Right ventricle myocardium superior (tissue), 1 donor: ENCODE data around the gene NEK6. TPM values are rescaled to one million over a fixed set of nuclear protein-coding genes. Genes with fewer than 3 reads are reported as not detected.

Source experiments
- ATAC-seq: fragments of 200-7000 bp; cut with Tn5 transposase; one replicate; pipeline ENCODE4 v1.9.1; 2020; ENCODE audit warnings: mild to moderate bottlenecking; ENCODE audit not compliant: poor library complexity
- DNase-seq: peaks from one replicate; pipeline ENCODE4 v3.0.0-alpha.2; 2020
- intact Hi-C: fragments of 100-400 bp; cut with DNase I; formaldehyde crosslinking; loops from one replicate; pipeline ENCODE4 v1.11.2; 2022
- total RNA-seq: library from RNA; stranded (reverse); fragmentation: NEBNext Ultra II Directional; extraction: Animal tissue kit (Norgen Biotek cat#: 25700); gene quantifications from one replicate; pipeline ENCODE4 v1.2.1, GENCODE V29; 2021
- donor health status: DM: no; HTN: yes; CAD: no; lungs with severe emphysema.

Gene NEK6
- total RNA-seq, 1 donor from 2014 or later: 10.3 TPM

DNA sequence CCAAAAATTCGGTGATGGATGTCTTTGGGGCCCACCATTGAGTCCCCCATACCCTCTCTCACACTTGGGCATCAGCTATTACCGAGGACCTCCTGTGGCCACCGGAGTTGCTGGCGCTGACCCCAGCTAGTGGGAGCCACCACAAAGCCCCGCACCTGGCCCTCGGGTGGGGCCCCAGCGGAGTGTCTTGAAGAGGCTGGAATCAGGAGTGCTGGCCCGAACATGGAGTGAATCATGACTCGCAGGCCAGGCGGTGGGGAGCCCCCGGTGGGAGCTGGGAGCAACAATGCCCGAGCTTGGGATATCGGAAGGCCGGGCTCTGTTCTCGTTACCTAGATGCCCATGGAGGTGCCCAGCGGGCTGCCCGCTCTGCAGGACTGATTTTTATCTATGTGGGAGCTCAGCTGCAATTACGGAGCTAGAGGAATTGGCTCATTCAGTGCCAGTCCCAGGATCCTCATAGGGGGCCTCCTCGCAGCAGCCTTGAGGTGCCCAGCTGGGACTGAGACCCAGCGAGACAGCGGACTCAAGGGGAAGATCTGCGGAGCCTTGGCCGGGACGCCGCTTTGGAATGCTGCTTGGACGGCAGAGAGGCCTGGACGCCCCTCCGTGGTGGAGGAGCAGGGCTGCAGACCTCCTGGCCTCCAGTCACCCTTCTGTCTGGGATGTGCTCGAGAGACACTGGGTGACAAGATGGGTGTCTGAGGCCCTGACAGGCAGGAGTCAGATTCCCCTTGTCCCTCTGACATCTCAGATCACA is 86.7 kb downstream of the NEK6 start:
- intact Hi-C loops: no loop called here

GRCh38 chr9:124345063-124345462 is 87.3 kb downstream of the NEK6 start:
- intact Hi-C loops: no loop called here
- peak; percentile 20 for DNase-seq
- no peak for ATAC-seq

More for the DNA sequence above, 86.7 kb downstream of the NEK6 start:
- ATAC-seq (no peak), DNase-seq (peak; percentile 38)

- ATAC-seq: no peak
- intact Hi-C loops: no loop called here
- peak; percentile 37 for DNase-seq
Observed at GRCh38 chr9:124345751-124346281, 88.1 kb downstream of the NEK6 start.

- no peak for ATAC-seq
- intact Hi-C loops: no loop called here
- DNase-seq: peak; percentile 30
Observed at GRCh38 chr9:124346347-124347163, 88.8 kb downstream of the NEK6 start.

- ATAC-seq (no peak), DNase-seq (peak; percentile 30)
- intact Hi-C loops: no loop called here
Observed at GRCh38 chr9:124347206-124347967, 89.6 kb downstream of the NEK6 start.

GRCh38 chr9:124347968-124348358 is 90.2 kb downstream of the NEK6 start:
- DNase-seq (peak; percentile 37), ATAC-seq (no peak)
- intact Hi-C loops: no loop called here

DNA sequence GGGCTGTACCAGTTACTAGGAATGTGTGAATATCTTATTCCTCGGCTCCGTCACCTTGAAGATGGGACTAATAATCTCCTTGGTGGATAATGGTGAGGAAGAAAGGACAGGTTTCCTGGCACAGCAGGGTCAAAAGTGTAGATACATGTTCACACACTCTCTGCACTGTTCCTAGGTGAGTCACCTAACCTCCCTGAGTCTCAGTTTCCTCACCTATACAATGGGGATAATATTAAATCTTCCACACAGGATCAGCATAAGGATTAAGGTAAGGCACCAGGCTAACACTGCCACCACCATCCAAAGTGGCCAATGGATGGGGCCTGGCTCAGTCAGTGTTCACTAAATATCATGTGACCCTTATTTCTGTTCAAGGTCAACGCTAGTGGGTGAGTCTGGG is 90.6 kb downstream of the NEK6 start:
- intact Hi-C loops: no loop called here
- no peak for DNase-seq
- no peak for ATAC-seq

DNA sequence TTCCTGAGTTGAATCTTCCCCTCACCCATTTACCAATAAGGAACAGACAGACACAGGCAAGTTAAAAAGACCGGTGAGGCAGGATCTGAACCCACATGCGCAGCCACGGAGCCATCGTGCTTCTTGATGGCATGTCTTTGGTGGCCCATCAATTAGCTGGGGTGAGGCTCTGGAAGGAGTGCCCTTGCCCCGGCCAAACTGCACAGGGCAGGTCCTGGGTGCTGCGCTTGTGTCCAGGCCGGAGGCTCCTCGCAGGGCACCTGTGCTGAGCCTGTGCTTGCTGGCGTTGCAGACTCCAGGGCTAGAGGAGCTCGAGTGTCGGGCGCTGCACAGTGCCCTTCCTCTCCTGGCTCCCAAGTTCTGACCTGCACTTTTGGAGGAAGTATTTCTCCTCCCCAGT is 91.1 kb downstream of the NEK6 start:
- DNase-seq (no peak), ATAC-seq (no peak)
- intact Hi-C loops: no loop called here

DNA sequence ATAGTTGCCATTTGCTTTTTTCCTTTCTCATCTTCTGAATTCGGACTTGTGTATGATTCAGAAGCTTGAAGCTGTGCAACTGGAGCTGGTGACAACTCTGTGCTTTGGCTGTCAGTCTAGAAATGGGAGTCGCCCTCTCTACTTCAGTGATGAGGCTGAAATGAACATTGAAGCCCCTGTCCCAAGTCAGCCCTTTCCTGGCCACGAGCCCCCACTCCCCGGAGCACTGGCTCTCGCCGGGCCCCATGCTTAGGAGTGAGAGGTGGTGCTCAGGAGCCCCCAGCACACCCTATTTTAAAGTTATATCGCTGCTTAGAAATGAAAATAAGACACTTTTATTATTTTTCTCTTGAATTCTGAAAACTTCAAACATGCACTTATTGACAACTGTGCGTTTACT is 91.5 kb downstream of the NEK6 start:
- no peak for DNase-seq
- no peak for ATAC-seq
- intact Hi-C loops: no loop called here

- intact Hi-C loops: no loop called here
- no peak for ATAC-seq
- no peak for DNase-seq
Observed at GRCh38 chr9:124349675-124350493, 92.1 kb downstream of the NEK6 start.

- intact Hi-C loops: no loop called here
- peak; percentile 30 for DNase-seq
- ATAC-seq: no peak
Observed at GRCh38 chr9:124350494-124351263, 92.9 kb downstream of the NEK6 start.

GRCh38 chr9:124351672-124352468 is 94.1 kb downstream of the NEK6 start:
- DNase-seq (peak; percentile 40), ATAC-seq (no peak)
- intact Hi-C loops: no loop called here

DNA sequence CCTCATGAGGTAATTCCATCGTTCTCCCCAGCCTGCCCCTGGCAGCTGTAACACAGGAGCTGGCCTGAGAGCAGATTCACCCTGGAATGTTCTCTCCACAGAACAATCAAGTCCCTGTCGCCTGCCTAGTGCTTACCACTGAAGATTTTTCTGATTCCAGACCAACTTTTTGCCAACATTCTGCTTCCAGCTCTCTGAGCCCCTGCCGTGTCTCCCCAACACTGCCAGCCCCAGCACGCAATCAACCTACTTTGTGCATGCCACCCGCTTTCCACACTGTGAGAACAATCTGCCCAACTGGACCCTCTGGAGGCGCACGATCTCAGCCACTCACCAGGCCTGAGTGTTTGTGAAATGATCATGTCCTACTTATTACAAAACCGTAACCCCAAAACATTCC is 94.9 kb downstream of the NEK6 start:
- ATAC-seq (no peak), DNase-seq (no peak)
- intact Hi-C loops: no loop called here

- ATAC-seq (no peak), DNase-seq (no peak)
- intact Hi-C loops: no loop called here
Observed at GRCh38 chr9:124353166-124353768, 95.5 kb downstream of the NEK6 start.

- intact Hi-C loops: no loop called here
- DNase-seq (no peak), ATAC-seq (no peak)
Observed at GRCh38 chr9:124353811-124354274, 96.1 kb downstream of the NEK6 start.

DNA sequence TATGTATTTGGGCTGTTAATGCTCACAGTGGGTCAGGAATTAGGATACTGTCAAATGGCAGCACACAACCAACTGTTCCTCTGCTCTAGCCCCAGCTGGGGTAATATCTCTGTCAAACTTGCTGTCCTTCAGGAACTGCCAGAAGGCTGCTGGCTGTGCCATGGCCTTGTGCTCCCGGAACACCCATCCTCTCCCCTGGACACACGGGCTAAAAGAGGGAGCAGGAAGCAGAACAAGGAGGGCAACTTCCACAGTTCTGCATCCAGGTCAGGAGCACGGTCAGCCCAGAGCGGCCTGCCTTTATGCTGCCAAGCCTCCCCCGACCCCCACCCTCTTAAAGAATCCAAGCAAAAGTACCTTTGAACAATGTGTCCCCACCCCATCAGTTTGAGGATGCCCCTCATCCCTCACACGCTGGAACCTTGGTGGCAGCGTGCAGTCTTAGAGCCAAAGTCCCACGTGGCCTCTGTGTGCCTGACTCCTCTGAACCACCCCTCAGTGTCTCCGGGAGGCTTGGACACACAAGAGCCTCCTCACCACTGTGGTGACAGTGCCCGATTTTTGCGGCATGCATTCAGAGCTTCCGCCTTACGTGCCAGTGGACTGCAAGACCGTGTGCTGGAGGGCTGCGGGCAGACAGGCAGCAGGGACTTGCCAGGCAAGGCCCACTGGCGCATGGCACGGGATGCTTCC is 96.7 kb downstream of the NEK6 start:
- intact Hi-C loops: no loop called here
- no peak for DNase-seq
- ATAC-seq: no peak
